GM19463 (cell line): ENCODE measurements around the gene ZXDC.

ENCODE experiments used
- ATAC-seq: cut with Tn5 transposase; IDR thresholded peaks from one replicate; pipeline ENCODE4 v1.9.1; 2021; ENCODE audit warnings: mild to moderate bottlenecking, moderate library complexity; ENCODE audit not compliant: unreplicated experiment

ZXDC gene

DNA sequence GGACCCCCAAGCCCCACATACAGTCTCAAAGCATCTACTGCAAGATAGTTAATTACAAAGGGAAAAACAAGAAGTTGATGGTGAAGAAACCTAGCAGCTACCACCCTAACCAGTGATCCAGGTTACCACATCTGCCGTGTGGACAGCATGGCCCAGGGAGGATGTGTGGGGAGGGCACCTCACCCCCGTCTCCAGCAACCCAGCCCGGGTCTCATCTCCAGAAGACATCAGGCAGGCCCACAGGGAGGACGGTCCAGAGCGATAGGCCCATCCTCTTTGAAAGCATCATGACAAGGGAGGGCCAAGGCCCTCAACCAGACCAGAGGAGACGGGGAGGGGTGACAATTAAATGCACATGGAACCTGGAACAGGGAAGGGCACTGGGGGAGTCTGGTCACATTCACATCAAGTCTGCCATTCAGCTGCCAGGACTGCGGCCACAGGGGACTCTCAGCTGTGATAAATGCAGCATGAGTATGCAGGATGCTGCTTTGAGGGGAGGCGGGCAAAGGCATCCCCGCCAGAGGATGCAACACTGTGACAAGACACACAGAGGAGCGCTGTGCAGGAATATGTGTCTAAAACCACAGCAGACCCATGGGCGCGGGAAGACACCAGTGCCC is 18.8 kb downstream of the ZXDC start:
- ATAC-seq, result no peak

DNA sequence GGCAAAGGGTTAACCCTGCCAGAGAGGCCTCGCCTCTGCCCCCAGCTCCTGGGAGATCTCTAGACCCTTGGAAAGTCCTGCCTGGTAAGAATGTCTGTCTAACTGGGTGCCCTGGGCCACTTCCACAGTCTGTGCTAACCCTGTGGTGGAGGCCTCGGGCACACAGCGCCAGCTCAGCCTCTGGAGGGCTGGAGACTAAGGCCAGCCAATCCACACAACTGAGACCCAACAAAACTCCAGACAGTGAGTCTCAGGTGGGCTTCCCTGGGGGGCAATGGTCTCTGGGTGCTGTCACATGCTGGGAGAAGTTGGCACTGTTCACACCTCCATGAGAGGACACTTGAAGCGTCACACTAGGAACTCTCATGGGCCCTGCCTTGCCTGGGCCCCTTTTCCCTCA is 19.5 kb downstream of the ZXDC start:
- ATAC-seq, result no peak

DNA sequence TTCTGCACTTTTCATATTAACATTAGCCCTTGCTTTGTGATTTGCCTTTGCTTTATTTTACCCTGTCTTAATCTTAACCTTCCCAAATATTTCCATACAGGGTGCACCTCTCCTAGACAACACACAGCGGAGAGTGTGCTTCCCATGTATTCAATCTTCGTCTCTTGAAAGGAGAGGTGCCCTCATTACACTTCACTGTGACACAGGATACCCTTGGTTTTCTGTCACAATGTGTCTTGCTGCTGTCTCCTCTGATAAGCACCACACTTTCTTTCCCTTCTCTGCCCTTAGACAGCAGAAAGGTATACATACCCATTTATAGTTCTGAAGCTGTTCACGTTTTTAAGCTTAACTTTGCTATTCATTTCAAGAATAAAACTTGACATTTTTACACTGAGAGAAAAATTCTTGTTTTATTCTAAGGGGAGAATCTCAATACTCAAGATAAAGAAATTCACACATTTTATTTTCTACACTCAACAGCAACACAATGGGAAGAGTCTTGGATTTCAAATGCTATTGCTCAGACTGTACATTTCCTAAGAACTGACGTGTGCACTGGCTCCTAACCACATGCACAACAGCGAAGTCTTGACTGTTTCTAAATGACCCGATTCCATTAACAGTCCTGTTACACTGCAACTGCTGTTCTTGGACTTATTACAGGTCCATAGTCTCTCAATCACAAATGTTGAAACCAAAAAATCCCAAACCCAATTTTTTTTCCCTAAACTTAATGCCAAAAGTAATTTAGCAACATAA is 21.1 kb downstream of the ZXDC start:
- no peak for ATAC-seq

DNA sequence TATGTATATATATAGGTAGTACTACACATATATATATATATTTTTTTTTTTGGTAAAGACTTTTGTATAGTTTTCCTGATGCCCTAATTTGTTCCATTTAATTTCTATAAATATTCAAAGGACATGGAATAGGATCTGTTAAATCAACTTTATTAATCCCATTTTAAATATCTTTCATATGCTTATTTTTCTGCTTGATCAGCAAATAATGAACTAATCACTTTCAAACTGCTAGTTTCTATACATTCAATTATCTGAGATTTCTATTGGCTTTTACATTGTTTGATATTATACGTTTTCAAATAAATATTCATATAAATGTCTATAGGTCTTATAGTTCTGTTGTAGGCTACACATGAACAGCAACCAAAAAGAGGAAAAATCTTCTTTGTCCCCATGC is 21.7 kb downstream of the ZXDC start:
- no peak for ATAC-seq

DNA sequence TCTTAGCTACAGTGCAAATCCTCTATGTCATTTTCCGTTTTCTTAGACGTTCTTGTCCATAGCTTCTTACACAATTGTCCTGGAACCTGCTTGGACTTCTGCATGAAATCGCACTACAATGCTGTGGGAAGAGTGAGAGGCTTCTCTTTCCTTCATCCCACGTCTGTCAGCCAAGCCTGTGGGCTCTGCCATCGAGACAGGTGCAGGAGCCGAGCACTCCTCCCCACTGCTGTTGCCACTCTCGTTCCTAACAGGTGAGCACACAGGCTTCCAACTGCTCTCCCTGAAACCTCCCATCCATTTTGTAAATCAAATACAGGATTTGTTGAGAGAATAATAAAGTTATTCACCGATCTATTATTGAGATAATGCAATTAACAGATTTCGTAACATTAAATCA is 23.5 kb downstream of the ZXDC start:
- ATAC-seq, result no peak

DNA sequence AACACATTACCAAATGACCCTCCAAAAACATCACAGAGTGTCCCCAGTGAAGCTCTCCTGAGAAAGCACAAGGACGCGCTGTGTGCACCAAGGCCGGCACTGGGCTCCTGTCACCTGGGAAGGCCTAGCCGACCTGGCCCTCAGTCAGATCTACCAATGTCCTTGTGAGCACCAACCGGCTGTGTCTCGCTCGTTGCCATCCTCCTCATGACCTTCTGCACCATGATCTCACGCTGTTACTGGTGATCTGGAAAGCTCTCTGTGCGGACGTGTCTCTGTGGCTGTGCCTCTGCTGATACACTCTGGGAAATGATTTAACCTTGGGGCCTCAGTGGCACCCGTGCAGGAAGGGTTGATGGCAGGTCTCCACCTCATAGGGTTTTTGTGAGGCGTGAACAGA is 24.2 kb downstream of the ZXDC start:
- no peak for ATAC-seq

DNA sequence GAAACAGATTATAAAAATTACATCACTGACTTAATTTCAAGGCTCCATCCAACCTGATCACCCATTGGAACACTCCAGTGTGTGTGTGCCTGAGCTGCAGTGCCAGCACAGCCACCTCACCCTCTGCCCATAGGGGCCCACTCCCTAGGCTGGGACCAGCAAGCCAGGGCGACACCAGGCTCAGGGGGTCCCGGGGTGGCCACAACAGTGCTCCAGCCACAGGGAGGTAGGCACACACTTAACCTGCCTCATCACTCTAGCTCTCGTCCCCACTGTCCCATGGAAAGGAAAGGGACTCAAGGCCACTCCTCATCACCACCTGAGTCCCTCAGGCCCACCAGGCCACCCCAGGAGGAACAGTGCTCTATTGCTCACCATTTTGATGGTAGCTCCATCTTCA is 24.9 kb downstream of the ZXDC start:
- no peak for ATAC-seq

DNA sequence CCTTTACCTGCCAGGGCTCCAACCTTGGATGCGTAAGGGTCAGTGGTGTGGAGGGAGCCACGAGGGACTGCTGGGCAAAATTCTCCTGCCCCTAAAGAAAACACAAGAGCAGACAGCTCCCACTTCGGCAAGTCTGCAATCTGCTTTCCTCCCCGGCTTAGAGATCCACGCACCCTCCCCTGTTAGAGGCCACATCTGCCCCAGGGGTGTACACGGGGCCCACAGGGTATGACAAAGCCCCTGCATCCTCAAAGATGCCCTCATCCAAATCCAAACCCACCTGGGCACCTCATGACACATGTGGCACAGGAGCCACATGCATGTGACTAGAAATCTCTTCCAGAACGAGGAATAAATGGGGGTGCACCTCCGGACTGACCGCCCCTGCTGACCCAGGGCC is 25.5 kb downstream of the ZXDC start:
- ATAC-seq, result no peak

DNA sequence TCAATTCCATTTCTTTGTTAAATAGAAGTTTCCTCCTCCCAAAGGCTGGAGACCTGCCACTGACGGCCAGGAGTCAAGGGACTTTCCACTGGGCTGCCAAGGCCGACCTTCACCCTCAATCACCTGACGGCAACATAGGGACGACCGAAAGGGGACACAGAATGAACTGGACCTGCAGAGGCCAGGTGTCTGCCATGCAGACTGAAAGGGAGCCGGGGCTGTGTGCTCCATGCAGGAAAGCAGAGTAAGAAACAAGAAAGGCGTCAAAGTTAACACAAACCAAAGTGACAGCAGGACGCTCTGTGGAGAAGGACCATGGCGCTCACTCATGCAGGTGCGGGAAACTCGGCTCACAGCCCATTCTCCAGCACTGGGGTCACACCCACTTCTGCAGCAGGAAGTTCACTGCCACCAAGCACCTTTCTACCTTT is 26.1 kb downstream of the ZXDC start:
- ATAC-seq, result no peak

DNA sequence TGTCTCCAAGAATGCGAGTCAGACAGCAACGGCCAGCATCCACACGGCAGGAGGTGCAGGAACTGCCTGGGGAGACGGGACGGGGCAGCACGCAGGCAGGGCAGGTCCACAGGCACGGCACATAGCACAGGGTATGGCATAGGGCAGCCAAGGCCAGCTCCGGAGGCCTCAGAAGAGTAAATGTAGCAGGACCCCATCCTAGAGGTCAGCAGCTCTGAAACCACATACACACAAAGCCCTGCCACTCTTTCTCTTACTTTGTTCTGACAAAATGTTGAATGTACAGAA is 26.9 kb downstream of the ZXDC start:
- no peak for ATAC-seq

DNA sequence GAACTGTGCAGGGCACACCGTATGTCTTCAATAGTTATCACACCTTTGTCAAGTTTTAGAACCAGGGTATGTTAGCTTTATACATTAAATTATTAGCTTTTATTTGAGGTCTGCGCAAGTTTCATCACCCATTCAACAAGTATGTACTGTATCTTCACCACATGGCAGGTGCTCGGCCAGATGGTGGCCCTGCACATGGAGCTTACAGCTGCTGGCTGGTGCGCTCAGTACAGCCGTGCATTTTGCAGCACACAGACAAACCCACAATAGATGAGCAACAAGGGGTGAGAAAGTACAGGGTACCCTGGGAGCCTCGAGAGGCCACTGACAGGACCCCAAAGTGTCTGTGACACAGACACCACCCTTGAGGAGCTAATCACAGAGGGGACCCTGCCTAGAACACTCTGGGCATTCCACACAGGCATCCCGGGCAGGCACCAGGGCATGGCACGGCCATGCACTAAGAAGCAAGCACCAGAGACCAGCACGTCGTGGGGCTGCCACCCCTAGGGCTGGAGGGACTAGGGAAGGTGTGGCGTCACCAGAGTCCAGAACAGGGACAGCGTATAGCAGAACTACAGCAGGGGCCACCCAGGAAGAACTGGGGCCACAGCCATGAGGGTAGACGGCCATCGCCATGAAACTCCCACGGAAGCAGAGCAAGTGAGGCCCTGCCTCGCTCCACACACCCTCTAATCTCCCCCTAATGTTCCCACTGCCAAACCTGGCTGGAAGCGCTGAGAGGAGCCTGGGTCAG is 27.4 kb downstream of the ZXDC start:
- no peak for ATAC-seq

DNA sequence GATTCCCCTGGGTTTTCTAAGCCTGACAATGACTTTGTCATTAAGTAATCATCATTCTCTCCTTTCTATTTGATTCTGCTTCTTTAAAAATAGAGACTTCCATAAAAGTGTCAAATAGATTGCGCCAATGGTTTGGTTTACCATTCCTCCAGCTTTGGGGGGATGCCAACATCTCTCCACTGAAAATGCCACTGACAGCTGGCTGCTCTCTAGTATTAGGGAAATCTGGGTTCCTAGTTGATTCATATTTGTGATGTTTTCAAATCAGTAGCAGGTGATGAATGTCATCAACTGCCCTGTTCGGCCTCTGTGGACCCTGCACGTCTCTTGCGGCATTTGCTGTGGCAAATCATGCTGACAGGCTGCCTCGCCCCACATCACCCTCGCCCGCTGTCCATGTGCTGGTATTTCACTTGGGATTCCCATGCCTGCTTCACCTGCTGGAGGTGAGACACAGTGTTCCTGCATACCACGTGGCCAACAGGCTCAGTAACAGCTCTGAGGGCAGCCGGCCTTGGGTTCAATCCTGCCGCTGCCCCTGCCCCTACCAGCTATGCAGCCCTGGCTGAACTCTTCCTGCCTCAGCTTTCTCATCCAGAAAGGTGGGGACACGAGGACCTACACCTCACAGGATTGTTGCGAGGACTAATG is 28.1 kb downstream of the ZXDC start:
- ATAC-seq, result no peak

DNA sequence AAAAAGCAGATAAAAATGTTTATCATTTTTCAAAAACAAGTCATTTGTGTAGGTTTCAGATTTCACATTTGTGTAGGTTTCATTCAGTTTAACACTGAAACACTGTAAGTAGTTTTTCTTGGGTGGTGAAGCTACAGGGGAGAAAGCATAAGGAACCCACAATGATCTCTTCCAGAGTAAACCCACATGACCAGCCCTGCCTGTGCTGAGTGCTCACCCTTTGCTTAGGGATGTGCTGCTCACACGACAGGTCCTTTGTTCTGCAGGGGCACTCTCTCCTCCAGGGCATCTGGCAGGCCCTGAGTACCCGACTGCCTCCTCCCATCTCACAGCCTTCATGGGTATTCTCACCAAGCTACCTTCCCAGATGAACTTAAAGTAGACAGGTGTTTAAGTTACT is 28.9 kb downstream of the ZXDC start:
- ATAC-seq, result no peak

DNA sequence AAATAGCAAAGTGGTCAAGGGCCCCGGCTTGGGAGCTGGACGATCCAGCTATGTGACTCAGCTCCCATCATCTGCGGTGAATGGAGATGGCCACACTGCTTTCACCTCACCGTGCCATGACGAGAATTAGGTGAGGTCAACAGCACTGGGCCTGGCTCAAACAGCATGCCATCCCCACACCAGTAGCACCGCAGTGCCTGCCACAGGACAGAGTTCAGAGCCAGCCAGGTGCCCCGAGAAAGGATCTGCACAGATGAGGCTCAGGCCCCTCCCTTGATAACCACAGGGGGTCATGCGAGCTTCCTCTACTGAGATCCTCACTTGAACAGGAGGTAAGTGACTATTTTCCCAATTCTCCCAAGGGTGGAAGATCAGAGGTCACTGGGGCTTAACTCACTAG is 29.4 kb downstream of the ZXDC start:
- ATAC-seq, result no peak

DNA sequence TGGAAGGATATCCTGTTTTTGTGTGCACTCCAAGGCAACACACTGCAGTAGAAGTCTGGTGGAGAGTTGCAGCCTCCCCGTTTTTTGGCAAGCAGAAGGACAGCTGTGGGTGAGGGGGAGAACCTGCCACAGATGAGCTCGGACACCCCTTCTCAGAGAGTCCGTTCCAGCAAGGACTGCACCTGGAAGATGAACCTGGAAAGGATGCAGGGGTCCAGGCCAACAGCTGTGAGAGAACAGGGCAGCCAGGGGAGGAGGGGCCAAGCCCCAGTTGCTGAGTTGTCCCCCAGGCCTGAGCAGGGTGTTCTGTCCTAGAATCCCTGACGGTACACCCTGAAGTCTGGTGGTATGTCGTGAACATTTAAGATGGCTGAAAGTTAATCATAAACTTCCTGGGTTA is 30.2 kb downstream of the ZXDC start:
- no peak for ATAC-seq

DNA sequence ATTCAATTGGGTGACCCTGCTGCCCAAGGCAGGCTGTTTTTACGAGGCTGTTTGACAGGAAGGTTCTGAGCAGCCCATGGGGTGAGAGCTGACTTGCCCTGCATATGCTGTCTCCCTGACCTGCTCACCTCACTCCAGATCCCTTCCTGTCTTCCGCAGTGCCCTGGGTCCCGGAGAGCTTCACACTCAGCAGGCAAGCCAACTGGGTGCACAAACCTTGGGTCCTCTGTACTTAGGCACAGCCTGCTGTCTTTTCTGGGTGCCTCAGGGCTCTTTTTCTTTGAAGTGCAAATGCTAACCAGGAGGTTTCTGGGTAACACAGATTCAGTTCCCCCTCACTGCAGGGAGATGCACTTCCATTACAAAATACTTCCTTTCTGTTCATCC is 32.8 kb downstream of the ZXDC start:
- no peak for ATAC-seq

DNA sequence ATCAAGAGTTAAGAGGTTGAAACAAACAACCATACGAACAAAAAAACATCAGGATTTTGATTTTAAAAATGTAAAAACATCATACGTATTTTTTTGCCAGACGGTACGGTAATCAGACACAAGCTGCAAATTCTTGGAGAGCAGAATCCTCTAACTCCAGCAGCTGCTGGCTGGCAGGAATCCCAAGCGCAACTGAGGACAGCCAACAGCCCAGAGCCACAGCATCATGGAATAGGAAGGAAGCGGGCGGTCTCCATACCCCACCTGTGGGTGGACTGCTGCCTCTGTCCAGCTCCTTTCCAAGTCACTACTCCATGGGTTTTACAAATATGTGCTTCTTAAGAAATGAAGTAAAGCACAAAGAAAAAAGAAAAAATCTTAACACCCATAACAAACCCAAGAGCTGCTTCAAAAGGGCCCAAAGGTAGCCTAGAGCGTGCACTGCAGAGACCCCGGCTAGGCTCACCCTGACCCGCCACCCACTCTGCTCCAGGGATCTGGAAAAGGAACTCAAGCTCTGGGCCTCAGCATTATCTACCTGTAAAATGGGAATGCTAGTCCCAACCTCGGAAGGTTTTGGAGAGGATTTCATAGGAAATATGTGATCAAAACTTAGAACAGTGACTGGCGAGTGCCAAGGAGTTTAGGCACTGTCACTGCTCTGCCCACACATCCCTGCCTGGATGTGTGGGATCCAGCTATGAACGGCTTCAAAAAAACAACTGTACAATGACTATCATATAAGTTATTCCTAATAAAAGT is 33.4 kb downstream of the ZXDC start:
- no peak for ATAC-seq

DNA sequence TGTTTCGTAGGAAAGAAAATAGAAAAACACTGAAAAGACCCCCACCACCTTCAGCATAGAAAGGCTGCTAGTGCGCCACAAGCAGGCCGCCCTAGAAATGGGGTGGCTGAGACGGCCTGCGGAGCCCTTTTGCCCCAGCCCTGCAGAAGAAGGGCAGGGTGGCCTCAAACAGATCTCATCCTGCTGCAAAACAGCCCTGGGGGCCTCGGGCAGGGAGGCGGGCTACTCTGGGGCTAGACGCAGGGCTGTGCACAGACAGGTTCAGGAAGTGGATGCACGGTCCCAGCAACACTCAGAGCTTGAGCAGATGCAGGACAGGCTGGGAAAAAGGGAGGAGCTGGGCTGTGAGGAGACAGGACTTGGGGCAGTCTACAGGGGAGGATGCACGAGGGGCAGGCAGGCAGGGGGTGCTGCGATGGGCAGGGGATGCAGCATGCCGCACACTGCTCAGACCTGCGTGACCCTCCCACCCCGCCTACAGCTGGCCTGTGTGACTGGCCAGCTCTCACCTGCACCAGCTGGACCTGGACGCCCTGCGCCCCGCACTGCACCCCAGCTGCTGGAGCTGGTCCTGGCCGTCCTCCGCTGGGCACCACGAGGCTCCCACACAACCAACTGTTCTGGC is 34.3 kb downstream of the ZXDC start:
- no peak for ATAC-seq

DNA sequence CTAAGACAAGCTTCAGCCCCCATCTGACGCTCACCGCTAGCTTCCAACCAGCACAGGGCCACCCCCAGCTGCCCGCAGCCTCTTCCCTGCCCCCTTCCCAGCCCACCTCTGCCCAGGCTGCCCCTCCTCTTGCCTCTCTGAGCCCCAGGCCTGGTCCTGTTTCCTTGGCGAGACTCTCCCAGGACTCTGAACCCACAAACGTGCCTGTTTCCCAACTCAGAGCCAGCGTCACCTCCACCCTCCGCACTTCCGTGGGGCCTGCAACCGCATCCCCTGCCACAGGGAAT is 35.0 kb downstream of the ZXDC start:
- ATAC-seq, result no peak

DNA sequence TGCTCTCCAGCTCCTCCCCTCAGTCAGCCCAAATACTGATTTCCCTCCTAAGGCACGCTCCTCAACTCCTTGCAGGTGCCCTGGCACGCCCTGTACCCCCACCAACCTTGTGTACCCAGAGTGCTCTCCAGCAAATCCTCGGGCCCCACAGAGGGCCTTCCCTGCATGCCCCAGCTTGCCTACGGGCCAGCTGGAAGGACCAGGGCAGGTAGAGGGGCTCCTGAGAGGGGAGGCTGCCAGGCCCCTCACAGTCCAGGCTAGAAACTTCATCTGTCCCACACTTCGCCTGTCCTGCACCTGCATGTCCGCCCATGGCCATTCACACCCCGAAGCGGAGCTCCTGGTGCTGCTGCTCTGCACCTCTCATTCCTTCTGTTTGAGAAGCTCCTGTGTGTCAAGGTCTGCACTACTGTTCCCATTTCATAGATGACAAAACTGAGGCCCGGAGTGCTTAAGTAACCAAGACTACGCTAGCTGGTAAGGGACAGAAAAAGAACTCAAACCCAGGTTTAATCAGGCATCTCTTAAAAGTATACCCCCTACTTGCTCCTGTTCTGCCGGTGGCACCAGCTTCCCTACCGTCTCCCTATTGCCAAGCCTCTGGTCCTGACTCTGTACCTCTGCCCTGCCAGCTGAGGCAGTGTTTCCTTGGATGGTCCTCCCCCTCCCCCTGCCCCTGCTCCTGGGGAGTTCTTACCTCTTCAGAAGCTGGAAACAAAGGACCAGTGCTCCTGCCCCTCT is 35.6 kb downstream of the ZXDC start:
- ATAC-seq, result no peak
